ENCODE data around the gene JARID2.
A peak's percentile ranks its signal among the peaks of the same experiment; 100 is the strongest.

The JARID2 gene

GRCh38 chr6:15470746-15471145, 224.9 kb downstream of the JARID2 start:
- DNase-seq (ENCODE audit: low read depth), result no peak

- no peak for DNase-seq (ENCODE audit: low read depth)
Observed at GRCh38 chr6:15472621-15473020, 226.8 kb downstream of the JARID2 start.

GRCh38 chr6:15473174-15473573, 227.3 kb downstream of the JARID2 start:
- no peak for DNase-seq (ENCODE audit: low read depth)

GRCh38 chr6:15473741-15474161, 227.9 kb downstream of the JARID2 start:
- no peak for DNase-seq (ENCODE audit: low read depth)

GRCh38 chr6:15474196-15474595, 228.3 kb downstream of the JARID2 start:
- DNase-seq (ENCODE audit: low read depth), result no peak

GRCh38 chr6:15475261-15475660, 229.4 kb downstream of the JARID2 start:
- DNase-seq (ENCODE audit: low read depth), result no peak

- no peak for DNase-seq (ENCODE audit: low read depth)
Observed at GRCh38 chr6:15475872-15476271, 230.0 kb downstream of the JARID2 start.

- DNase-seq (ENCODE audit: low read depth), result no peak
Observed at GRCh38 chr6:15476631-15477380, 230.9 kb downstream of the JARID2 start.

- no peak for DNase-seq (ENCODE audit: low read depth)
Observed at GRCh38 chr6:15477746-15478145, 231.9 kb downstream of the JARID2 start.

- no peak for DNase-seq (ENCODE audit: low read depth)
Observed at GRCh38 chr6:15479761-15480160, 233.9 kb downstream of the JARID2 start.

- DNase-seq (ENCODE audit: low read depth), result no peak
Observed at GRCh38 chr6:15480525-15480924, 234.7 kb downstream of the JARID2 start.

GRCh38 chr6:15481390-15482291, 235.8 kb downstream of the JARID2 start:
- DNase-seq (ENCODE audit: low read depth), result no peak

GRCh38 chr6:15483060-15483459, 237.2 kb downstream of the JARID2 start:
- no peak for DNase-seq (ENCODE audit: low read depth)

GRCh38 chr6:15484140-15484539, 238.3 kb downstream of the JARID2 start:
- no peak for DNase-seq (ENCODE audit: low read depth)

- no peak for DNase-seq (ENCODE audit: low read depth)
Observed at GRCh38 chr6:15484821-15485220, 239.0 kb downstream of the JARID2 start.

- no peak for DNase-seq (ENCODE audit: low read depth)
Observed at GRCh38 chr6:15485936-15486335, 240.1 kb downstream of the JARID2 start.

GRCh38 chr6:15487262-15487661, 241.4 kb downstream of the JARID2 start:
- no peak for DNase-seq (ENCODE audit: low read depth)

- DNase-seq (ENCODE audit: low read depth), result no peak
Observed at GRCh38 chr6:15489261-15489962, 243.5 kb downstream of the JARID2 start.

GRCh38 chr6:15490242-15491100, 244.6 kb downstream of the JARID2 start:
- DNase-seq (ENCODE audit: low read depth), result no peak

- peak; percentile 47 for DNase-seq (ENCODE audit: low read depth)
Observed at GRCh38 chr6:15491255-15491985, 245.6 kb downstream of the JARID2 start.

- no peak for DNase-seq (ENCODE audit: low read depth)
Observed at GRCh38 chr6:15491986-15492269, 246.1 kb downstream of the JARID2 start.

All from activated T-helper 1 cell treated with Interleukin-2 at 50 U/mL for 16 hours (primary cell).